Gastroesophageal sphincter (tissue), 4 donors: Measurements from ENCODE around the gene TMPRSS11E. TPM values are rescaled to one million over a fixed set of nuclear protein-coding genes. Genes with fewer than 3 reads are reported as not detected.
"Not testable (repeated sequence)": the region's sequence is repeated elsewhere in the genome, so short reads cannot be mapped to it uniquely, and the experiment has no call there.

Source experiments
- ATAC-seq: fragments of 150-250 bp; one replicate; pipeline ENCODE4 v1.9.1; 2016; ENCODE audit warnings: mild to moderate bottlenecking, moderate library complexity
- H3K27ac ChIP-seq, 4 donors: fragments of 200-600 bp; sonication (generic) in 3 of 4; 1 replicate in 3 of 4; 2 replicates in 1 of 4; pipeline ENCODE4 v1.5.1; 2016 to 2019
- H3K27me3 ChIP-seq: fragments of 200-600 bp; sonication (generic); one replicate; pipeline ENCODE4 v1.5.1; 2019
- H3K36me3 ChIP-seq, 2 donors: fragments of 200-600 bp; sonication (generic); one replicate each; pipeline ENCODE4 v1.5.1; 2019; ENCODE audit warnings: control low read depth in 1 of 2
- H3K4me1 ChIP-seq, 3 donors: fragments of 200-600 bp; sonication (generic); 1 replicate in 2 of 3; 2 replicates in 1 of 3; pipeline ENCODE4 v1.5.1; 2016 to 2019; ENCODE audit warnings: control low read depth in 2 of 3
- H3K4me3 ChIP-seq, 2 donors: fragments of 200-600 bp; sonication (generic); one replicate each; pipeline ENCODE4 v1.5.1; 2019; ENCODE audit warnings: mild to moderate bottlenecking in 1 of 2, moderate library complexity in 1 of 2
- H3K9me3 ChIP-seq, 3 donors: fragments of 200-600 bp; sonication (generic); one replicate each; pipeline ENCODE4 v1.5.1; 2017 to 2019; ENCODE audit warnings: control low read depth in 2 of 3
- CTCF ChIP-seq, 4 experiments: fragments of 200-600 bp in 2 of 4; fragments of 450-650 bp in 2 of 4; sonication (generic) in 1 of 4; IDR thresholded peaks; one replicate each; pipeline ENCODE4 v1.5.1; 2017 to 2019; ENCODE audit warnings: antibody characterized with exemption in 4 of 4, mild to moderate bottlenecking in 2 of 4, moderate library complexity in 2 of 4
- EP300 ChIP-seq: sonication (generic); formaldehyde crosslinking; IDR thresholded peaks from one replicate; pipeline ENCODE4 v1.6.1; 2017; ENCODE audit warnings: antibody characterized with exemption, mild to moderate bottlenecking
- POLR2A ChIP-seq, 2 donors: fragments of 450-650 bp; IDR thresholded peaks; one replicate each; pipeline ENCODE4 v1.6.1; 2017; ENCODE audit warnings: antibody characterized with exemption in 2 of 2, mild to moderate bottlenecking in 2 of 2, moderate library complexity in 1 of 2
- POLR2AphosphoS5 ChIP-seq: sonication (generic); formaldehyde crosslinking; IDR thresholded peaks from one replicate; pipeline ENCODE4 v1.6.1; 2017; ENCODE audit warnings: antibody characterized with exemption
- WGBS, 2 donors: methylation state at CpG; one replicate each; pipeline ENCODE4 v1.1.5; 2018; ENCODE audit warnings: low coverage in 1 of 2; 5-methylcytosine and 5-hydroxymethylcytosine counted together
- total RNA-seq, 4 donors: library from RNA; depleted of rRNA; stranded (reverse); fragments of >200 nt; gene quantifications; one replicate each; pipeline ENCODE4 v1.1.0, GENCODE V29; 2016

TMPRSS11E gene
- total RNA-seq, 4 donors from 2014 or later, result 0.23 to 13.0 (median 0.31) TPM; not detected in 1

DNA sequence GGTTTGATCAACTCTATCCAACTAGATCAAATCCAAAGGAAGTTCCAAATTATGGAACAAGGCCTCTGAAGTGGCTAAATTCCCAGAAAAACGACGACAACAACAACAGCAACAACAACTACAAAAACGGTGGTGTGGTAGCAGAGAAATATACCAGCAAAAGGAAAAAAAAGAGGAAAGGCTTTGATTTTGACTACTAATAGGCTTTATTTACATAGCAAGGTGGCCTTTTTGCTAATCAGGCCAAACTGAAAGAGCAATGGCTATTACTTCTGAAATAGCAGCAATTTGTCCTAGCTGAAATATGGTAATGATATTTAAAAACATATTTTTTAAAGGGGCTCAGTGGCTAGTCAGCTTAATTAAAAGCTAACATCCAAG lies 40.8 kb upstream of the TMPRSS11E start:
- ATAC-seq, result no peak
- no peak for TF ChIP-seq POLR2A (IDR thresholded peaks at IDR 0.05)
- no peak for TF ChIP-seq POLR2AphosphoS5
- TF ChIP-seq EP300, result no peak
- TF ChIP-seq CTCF (IDR thresholded peaks at IDR 0.05), result no peak

DNA sequence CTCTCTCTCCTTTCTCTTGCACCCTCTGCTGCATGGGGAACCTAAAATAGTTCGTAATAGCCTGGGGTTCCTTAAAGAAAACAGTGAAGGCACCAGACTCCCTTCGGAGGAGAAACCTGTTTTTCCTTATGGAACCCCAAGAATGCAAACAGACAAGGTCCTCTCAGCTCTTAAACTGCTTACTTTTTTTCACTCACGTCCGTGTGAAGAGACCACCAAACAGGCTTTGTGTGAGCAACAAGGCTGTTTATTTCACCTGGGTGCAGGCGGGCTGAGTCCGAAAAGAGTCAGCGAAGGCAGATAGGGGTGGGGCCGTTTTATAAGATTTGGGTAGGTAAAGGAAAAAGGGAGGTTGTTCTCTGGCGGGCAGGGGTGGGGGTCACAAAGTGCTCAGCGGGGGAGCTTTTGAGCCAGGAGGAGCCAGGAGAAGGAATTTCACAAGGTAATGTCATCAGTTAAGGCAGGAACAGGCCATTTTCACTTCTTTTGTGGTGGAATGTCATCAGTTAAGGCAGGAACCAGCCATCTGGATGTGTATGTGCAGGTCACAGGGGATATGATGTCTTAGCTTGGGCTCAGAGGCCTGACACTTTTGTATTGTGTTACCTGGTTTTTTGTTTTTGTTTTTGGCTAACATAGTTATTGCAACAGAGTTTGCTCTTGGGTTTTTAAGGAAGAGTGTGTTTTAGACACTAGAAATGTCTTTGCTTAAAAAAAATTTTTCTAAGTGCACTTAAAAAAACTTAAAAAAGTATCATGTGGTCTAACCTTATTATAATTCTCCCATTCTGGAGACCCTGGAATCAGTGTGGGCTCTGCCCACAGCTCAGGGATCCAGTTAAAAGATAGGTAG lies 40.0 kb upstream of the TMPRSS11E start:
- WGBS, 2 donors, result 14 to 40% methylated on average over 2 to 5 of the region's 10 CpGs
- not testable (repeated sequence) for H3K36me3 ChIP-seq, H3K9me3 ChIP-seq, H3K27me3 ChIP-seq, H3K27ac ChIP-seq, H3K4me1 ChIP-seq, ATAC-seq, H3K4me3 ChIP-seq

More for the DNA sequence above, 40.8 kb upstream of the TMPRSS11E start:
- H3K4me3 ChIP-seq, result no peak overlapping the region
- 19 to 60% methylated on average over 3 of the region's 3 CpGs for WGBS, 2 donors
- no peaks in the 10 kb centered on the region for H3K4me1 ChIP-seq
- no peaks in the 10 kb centered on the region for H3K9me3 ChIP-seq
- no peak overlapping the region for H3K27ac ChIP-seq
- H3K27me3 ChIP-seq, result peaks cover 5% of the 10 kb centered on the region
- no peaks in the 10 kb centered on the region for H3K36me3 ChIP-seq

- Histone ChIP-seq H3K4me3 (no peak overlapping the region), H3K36me3 (no peaks in the 10 kb centered on the region), H3K27me3 (peaks cover 8% of the 10 kb centered on the region), H3K4me1 (no peaks in the 10 kb centered on the region), H3K9me3 (no peaks in the 10 kb centered on the region), H3K27ac (no peak overlapping the region)
- no peak for ATAC-seq
- TF ChIP-seq EP300 (no peak), POLR2A (IDR thresholded peaks at IDR 0.05) (no peak), POLR2AphosphoS5 (no peak), CTCF (IDR thresholded peaks at IDR 0.05) (no peak)
- 43 to 51% methylated on average over 3 of the region's 3 CpGs for WGBS, 2 donors
Measured at GRCh38 chr4:68407868-68408190, 39.4 kb upstream of the TMPRSS11E start.

GRCh38 chr4:68410149-68410548 lies 37.1 kb upstream of the TMPRSS11E start:
- WGBS, 2 donors, result 61% methylated on average over 2 of the region's 2 CpGs; no CpG with 5 or more reads in 1 of the 2 donors
- Histone ChIP-seq H3K27me3 (peaks cover 8% of the 10 kb centered on the region), H3K4me3 (no peak overlapping the region), H3K27ac (no peak overlapping the region), H3K4me1 (no peaks in the 10 kb centered on the region), H3K9me3 (no peaks in the 10 kb centered on the region), H3K36me3 (no peaks in the 10 kb centered on the region)
- TF ChIP-seq POLR2A (IDR thresholded peaks at IDR 0.05) (no peak), CTCF (IDR thresholded peaks at IDR 0.05) (no peak), POLR2AphosphoS5 (no peak), EP300 (no peak)
- no peak for ATAC-seq

DNA sequence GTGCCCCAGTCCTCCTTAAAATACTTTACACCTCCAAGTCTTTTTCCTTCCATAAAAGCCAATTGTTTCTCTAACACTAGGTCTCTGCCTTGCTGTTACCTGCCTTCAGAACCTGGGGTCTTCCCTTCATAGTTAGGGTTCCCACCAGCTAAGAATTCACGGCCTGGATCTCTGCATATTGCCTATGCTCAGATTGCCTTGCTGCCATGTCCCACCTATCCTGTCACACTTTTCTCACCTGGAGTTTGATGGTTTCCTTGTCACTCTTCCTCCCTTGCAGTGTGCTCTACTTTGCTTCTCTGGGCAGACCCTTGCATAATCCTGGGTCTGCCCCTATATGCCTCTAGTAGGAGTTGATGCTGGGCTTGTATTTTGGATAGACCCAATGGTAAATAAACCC lies 36.6 kb upstream of the TMPRSS11E start:
- 80 to 100% methylated on average over 1 of the region's 1 CpG for WGBS, 2 donors
- no peak overlapping the region for H3K4me3 ChIP-seq
- H3K36me3 ChIP-seq, result no peaks in the 10 kb centered on the region
- no peak overlapping the region for H3K27ac ChIP-seq
- H3K4me1 ChIP-seq, result no peaks in the 10 kb centered on the region
- peaks cover 8% of the 10 kb centered on the region for H3K27me3 ChIP-seq
- no peak for ATAC-seq
- no peaks in the 10 kb centered on the region for H3K9me3 ChIP-seq
- no peak for TF ChIP-seq POLR2AphosphoS5
- no peak for TF ChIP-seq POLR2A (IDR thresholded peaks at IDR 0.05)
- no peak for TF ChIP-seq CTCF (IDR thresholded peaks at IDR 0.05)
- TF ChIP-seq EP300, result no peak

DNA sequence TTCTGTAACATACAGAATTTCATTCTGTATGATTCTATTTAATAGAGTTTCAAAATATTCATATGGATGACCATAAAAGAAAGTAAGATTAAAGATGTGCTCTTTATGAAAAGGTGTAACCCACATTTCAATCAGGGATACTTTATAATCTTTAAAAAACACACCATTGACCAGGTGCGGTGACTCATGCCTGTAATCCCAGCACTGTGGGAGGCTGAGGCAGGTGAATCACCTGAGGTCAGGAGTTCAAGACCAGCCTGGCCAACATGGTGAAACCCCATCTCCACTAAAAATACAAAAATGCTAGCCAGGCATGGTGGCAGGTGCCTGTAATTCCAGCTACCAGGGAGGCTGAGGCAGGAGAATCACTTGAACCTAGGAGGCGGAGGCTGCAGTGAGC lies 35.2 kb upstream of the TMPRSS11E start:
- not testable (repeated sequence) for ATAC-seq, H3K27ac ChIP-seq, H3K4me3 ChIP-seq, H3K36me3 ChIP-seq, H3K4me1 ChIP-seq, H3K27me3 ChIP-seq, H3K9me3 ChIP-seq
- WGBS, 2 donors, result 91 to 100% methylated on average over 1 of the region's 2 CpGs
